GM10847 (cell line): ENCODE results near the gene CCDC88B.

Experiments
- POLR2A ChIP-seq: IDR thresholded peaks from 2 replicates; pipeline ENCODE4 v1.6.1; 2011; ENCODE audit not compliant: insufficient read length; ENCODE audit errors: extremely low read depth

The CCDC88B gene

GRCh38 chr11:64389851-64390250, 49.8 kb downstream of the CCDC88B start:
- no peak for TF ChIP-seq POLR2A

GRCh38 chr11:64390558-64390957, 50.6 kb downstream of the CCDC88B start:
- no peak for TF ChIP-seq POLR2A

- TF ChIP-seq POLR2A: no peak
Measured at GRCh38 chr11:64391839-64392238, 51.8 kb downstream of the CCDC88B start.

GRCh38 chr11:64395545-64396078, 55.6 kb downstream of the CCDC88B start:
- TF ChIP-seq POLR2A: no peak

GRCh38 chr11:64396079-64396591, 56.1 kb downstream of the CCDC88B start:
- no peak for TF ChIP-seq POLR2A

- no peak for TF ChIP-seq POLR2A
Measured at GRCh38 chr11:64400102-64400501, 60.1 kb downstream of the CCDC88B start.

GRCh38 chr11:64400667-64401066, 60.7 kb downstream of the CCDC88B start:
- no peak for TF ChIP-seq POLR2A

- no peak for TF ChIP-seq POLR2A
Measured at GRCh38 chr11:64401775-64402174, 61.8 kb downstream of the CCDC88B start.

- TF ChIP-seq POLR2A: no peak
Measured at GRCh38 chr11:64403106-64403505, 63.1 kb downstream of the CCDC88B start.

- no peak for TF ChIP-seq POLR2A
Measured at GRCh38 chr11:64406221-64406946, 66.4 kb downstream of the CCDC88B start.
